Kidney epithelial cell (primary cell): ENCODE results near the gene GNA12. TPM values are rescaled to one million over a fixed set of nuclear protein-coding genes. Genes with fewer than 3 reads are reported as not detected.
A peak's percentile ranks its signal among the peaks of the same experiment; 100 is the strongest.

Experiments used
- DNase-seq: peaks from one replicate; pipeline ENCODE4 v3.0.0-alpha.2; 2010; ENCODE audit warnings: low read depth
- H3K27me3 ChIP-seq: 2 replicates; pipeline ENCODE4 v1.6.0; 2011; ENCODE audit warnings: low read length; ENCODE audit not compliant: control insufficient read depth, insufficient read depth
- H3K36me3 ChIP-seq: 2 replicates; pipeline ENCODE4 v1.5.1; 2011; ENCODE audit warnings: low read length; ENCODE audit not compliant: control insufficient read depth, insufficient read depth
- H3K4me3 ChIP-seq: 2 replicates; pipeline ENCODE4 v1.5.1; 2011; ENCODE audit warnings: low read depth, mild to moderate bottlenecking, control low read depth, low read length
- CTCF ChIP-seq: IDR thresholded peaks from 2 replicates; pipeline ENCODE4 v1.5.1; 2011; ENCODE audit warnings: mild to moderate bottlenecking, moderate library complexity, low read length, control low read depth, inconsistent platforms; ENCODE audit not compliant: insufficient read depth, poor library complexity, severe bottlenecking
- total RNA-seq: library from RNA; depleted of rRNA; stranded (reverse); fragments of >200 nt; gene quantifications from 2 replicates; pipeline ENCODE4 v1.2.3, GENCODE V29; 2015

GNA12 gene
- total RNA-seq, 1 donor from 2014 or later, result 40.7 TPM

GRCh38 chr7:2824678-2825461 lies 19.2 kb downstream of the GNA12 start:
- Histone ChIP-seq H3K4me3 (no peak overlapping the region), H3K27me3 (no peaks in the 10 kb centered on the region), H3K36me3 (no peaks in the 10 kb centered on the region)
- TF ChIP-seq CTCF, result no peak
- DNase-seq, result no peak

- Histone ChIP-seq H3K36me3 (no peaks in the 10 kb centered on the region), H3K4me3 (no peak overlapping the region), H3K27me3 (no peaks in the 10 kb centered on the region)
- no peak for TF ChIP-seq CTCF
- DNase-seq, result no peak
Observed at GRCh38 chr7:2824026-2824677, 20.0 kb downstream of the GNA12 start.

GRCh38 chr7:2823130-2823529 lies 21.0 kb downstream of the GNA12 start:
- TF ChIP-seq CTCF, result no peak

GRCh38 chr7:2821842-2822507 lies 22.1 kb downstream of the GNA12 start:
- Histone ChIP-seq H3K27me3 (no peaks in the 10 kb centered on the region), H3K4me3 (no peak overlapping the region), H3K36me3 (no peaks in the 10 kb centered on the region)
- TF ChIP-seq CTCF, result no peak
- DNase-seq, result no peak

More at GRCh38 chr7:2823130-2823529, 21.0 kb downstream of the GNA12 start:
- H3K36me3 ChIP-seq, result no peaks in the 10 kb centered on the region
- no peak overlapping the region for H3K4me3 ChIP-seq
- H3K27me3 ChIP-seq, result no peaks in the 10 kb centered on the region
- no peak for DNase-seq

GRCh38 chr7:2821161-2821841 lies 22.8 kb downstream of the GNA12 start:
- no peaks in the 10 kb centered on the region for H3K27me3 ChIP-seq
- no peak for TF ChIP-seq CTCF
- H3K36me3 ChIP-seq, result no peaks in the 10 kb centered on the region
- H3K4me3 ChIP-seq, result no peak overlapping the region
- peak; percentile 90 for DNase-seq
